Mucosa of rectum (tissue), 2 donors: ENCODE data around the gene RBM4B.

Experiments
- H3K27ac ChIP-seq, 2 donors: one replicate each; pipeline ENCODE4 v1.7.0; 2013; ENCODE audit warnings: inconsistent platforms in 2 of 2, low read depth in 2 of 2, low read length in 2 of 2
- H3K27me3 ChIP-seq, 2 donors: one replicate each; pipeline ENCODE4 v1.7.0; 2013; ENCODE audit warnings: low read length in 2 of 2; ENCODE audit not compliant: control insufficient read depth in 2 of 2, insufficient read depth in 2 of 2
- H3K36me3 ChIP-seq, 2 donors: one replicate each; pipeline ENCODE4 v1.7.0; 2013; ENCODE audit warnings: low read length in 2 of 2; ENCODE audit not compliant: control insufficient read depth in 2 of 2, insufficient read depth in 2 of 2
- H3K4me1 ChIP-seq, 2 donors: one replicate each; pipeline ENCODE4 v1.7.0; 2013; ENCODE audit warnings: low read length in 2 of 2, mild to moderate bottlenecking in 1 of 2; ENCODE audit not compliant: control insufficient read depth in 2 of 2, insufficient read depth in 2 of 2
- H3K4me3 ChIP-seq, 2 donors: one replicate each; pipeline ENCODE4 v1.7.0; 2013; ENCODE audit warnings: low read length in 2 of 2
- H3K9ac ChIP-seq, 2 donors: one replicate each; pipeline ENCODE4 v1.7.0; 2013; ENCODE audit warnings: low read length in 2 of 2, low read depth in 1 of 2, mild to moderate bottlenecking in 1 of 2
- H3K9me3 ChIP-seq, 2 donors: one replicate each; pipeline ENCODE4 v1.7.0; 2013; ENCODE audit warnings: low read length in 2 of 2; ENCODE audit not compliant: control insufficient read depth in 2 of 2
- donor health status: healthy.
- donor health status: Normal muscosa, but diverticular disease.

Gene RBM4B

DNA sequence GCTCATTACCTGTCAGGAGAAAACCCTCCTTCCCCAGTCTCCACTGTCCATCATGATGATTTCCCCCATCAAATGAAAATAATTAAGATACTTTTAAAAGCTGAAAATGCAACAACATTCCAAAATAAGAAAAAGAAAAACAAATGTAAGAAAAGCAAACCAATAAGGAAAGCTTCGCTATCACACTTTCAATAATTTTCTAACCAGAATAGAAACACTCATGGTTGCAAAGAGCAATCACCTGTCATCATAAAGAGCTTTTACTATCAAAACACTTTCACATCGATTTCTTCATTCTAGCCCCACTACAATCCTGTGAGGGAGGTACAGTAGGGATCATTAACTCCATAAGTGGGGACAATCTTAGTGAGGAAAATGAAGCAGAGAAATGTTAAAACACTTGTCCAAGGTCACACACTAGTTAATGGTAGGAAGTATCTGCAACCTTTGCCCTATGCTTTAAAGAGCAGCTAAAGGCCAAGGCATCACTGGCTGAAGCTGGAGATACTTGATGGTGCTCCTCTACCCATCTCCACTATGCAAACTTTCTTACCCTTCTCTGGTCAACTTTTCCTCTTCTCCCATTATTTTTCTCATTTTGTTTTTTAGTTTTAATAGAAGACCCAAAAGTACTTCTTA, 2.6 kb downstream of the RBM4B start:
- Histone ChIP-seq H3K9me3 (no peaks in the 10 kb centered on the region), H3K4me3 (peak overlapping the region in 1 of 2 donors; percentile 30), H3K27ac (no peak overlapping the region), H3K36me3 (no peaks in the 10 kb centered on the region), H3K27me3 (no peaks in the 10 kb centered on the region), H3K4me1 (peaks cover 19 to 27% of the 10 kb centered on the region in 2 donors), H3K9ac (no peak overlapping the region)

DNA sequence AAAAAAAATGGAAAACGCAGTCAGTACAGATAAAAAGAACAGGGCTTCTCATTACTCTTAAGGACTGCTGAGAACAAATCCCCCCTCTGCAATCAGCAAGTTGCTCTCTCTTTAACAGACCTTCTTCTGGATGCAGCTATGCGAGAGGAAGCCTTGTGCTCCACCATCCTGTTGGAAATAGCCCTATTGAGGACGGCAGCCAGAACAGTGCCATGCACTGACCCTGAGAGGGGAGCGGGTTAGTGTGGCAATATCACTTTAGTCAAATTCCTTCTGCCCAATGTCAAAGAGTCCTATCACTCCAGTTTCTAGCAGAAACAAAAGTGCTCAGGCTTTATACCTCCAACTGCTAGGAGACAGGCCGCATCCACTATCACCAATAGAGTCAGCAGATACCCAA, 6.9 kb downstream of the RBM4B start:
- no peaks in the 10 kb centered on the region for H3K9me3 ChIP-seq
- H3K27me3 ChIP-seq = no peaks in the 10 kb centered on the region
- H3K4me1 ChIP-seq = peaks cover 7 to 9% of the 10 kb centered on the region in 2 donors
- peaks cover 30 to 32% of the 10 kb centered on the region in 2 donors for H3K36me3 ChIP-seq
- no peak overlapping the region for H3K4me3 ChIP-seq
- no peak overlapping the region for H3K9ac ChIP-seq
- no peak overlapping the region for H3K27ac ChIP-seq

DNA sequence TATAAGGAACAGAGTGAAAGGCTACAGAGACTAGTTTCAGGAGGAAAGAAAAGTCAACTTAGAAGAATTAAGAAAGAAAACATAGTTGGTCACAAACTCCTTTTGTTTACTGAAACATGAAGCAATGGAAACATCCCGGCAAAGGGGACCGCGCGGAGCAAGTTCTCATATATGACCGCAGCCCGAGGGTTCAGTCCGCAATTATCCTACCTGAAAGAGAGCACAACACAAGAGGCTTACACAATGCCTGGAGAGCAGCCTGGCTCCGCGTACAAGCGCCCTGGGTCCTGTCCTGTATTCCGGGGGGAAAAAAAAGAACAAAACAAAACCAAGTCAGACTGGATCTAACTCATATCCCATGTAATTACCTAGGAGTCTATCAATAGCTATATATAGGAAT, 12.3 kb downstream of the RBM4B start:
- no peaks in the 10 kb centered on the region for H3K27me3 ChIP-seq
- H3K36me3 ChIP-seq = peaks cover 41 to 44% of the 10 kb centered on the region in 2 donors

DNA sequence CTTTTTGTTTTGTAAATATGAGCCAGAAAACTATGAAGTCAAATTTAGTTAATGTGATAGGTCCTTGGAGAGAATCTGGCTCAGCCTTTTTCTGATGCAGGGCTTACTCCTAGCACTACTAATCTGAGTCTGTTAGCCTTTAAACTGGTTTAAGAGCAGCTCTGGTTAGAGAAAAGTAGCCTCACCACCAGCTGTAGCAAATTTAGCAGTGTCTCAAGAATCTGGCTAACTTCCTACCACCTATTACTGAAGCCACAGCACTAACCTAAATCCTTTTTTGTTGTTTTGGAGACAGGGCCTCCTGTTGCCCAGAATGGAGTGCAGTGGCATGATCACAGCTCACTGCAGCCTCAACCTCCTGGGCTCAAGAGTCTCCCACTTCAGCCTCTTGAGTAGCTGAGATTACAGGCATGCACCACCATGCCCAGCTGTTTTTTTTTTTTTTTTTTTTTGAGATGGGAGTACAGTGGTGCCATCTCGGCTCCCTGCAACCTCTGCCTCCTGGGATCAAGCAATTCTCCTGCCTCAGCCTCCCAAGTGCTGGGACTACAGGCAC, 13.9 kb downstream of the RBM4B start:
- Histone ChIP-seq H3K27ac (no peak overlapping the region), H3K27me3 (no peaks in the 10 kb centered on the region), H3K36me3 (peaks cover 43 to 44% of the 10 kb centered on the region in 2 donors), H3K9me3 (no peaks in the 10 kb centered on the region), H3K4me3 (no peak overlapping the region), H3K9ac (no peak overlapping the region), H3K4me1 (no peaks in the 10 kb centered on the region)

More for the DNA sequence above, 12.3 kb downstream of the RBM4B start:
- Histone ChIP-seq H3K4me3 (no peak overlapping the region), H3K9me3 (no peaks in the 10 kb centered on the region), H3K27ac (no peak overlapping the region), H3K4me1 (no peaks in the 10 kb centered on the region), H3K9ac (no peak overlapping the region)

DNA sequence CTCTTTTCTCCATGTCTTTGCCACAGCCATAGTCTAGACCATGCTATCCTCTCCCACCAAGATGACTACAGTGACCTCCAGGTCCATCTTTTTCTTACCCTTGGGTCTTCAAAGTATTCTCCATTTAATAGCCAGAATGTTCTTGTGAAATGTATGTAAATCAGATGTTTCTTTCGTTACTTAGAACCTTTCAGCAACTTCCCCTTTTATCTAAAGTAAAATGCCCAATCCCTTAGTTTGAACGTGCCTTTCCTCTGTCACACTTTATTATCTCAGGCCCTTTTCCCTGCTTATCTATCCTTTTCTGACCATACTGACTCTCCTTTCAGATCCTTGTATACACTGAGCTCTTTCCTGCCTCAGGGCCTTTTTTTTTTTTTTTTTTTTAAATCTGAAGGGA, 17.9 kb downstream of the RBM4B start:
- Histone ChIP-seq H3K9ac (no peak overlapping the region), H3K4me1 (no peaks in the 10 kb centered on the region), H3K27me3 (no peaks in the 10 kb centered on the region), H3K9me3 (no peaks in the 10 kb centered on the region), H3K4me3 (no peak overlapping the region), H3K27ac (no peak overlapping the region), H3K36me3 (peaks cover 14 to 17% of the 10 kb centered on the region in 2 donors)

DNA sequence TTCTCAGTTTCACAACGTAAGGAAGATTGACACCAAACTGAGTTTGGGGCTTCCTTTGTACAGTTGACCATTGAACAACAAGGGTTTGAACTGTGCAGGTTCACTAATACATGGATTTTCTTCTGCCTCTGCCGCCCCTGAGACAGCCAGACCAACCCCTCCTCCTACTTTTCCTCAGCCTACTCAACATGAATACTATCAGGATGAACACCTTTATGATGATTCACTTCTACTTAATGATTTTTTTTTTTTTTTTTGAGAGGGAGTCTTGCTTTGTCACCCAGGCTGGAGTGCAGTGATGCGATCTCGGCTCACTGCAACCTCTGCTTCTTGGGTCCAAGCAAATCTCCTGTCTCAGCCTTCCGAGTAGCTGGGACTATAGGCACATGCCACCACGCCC, 24.6 kb downstream of the RBM4B start:
- Histone ChIP-seq H3K9ac (no peak overlapping the region), H3K27ac (no peak overlapping the region), H3K9me3 (no peaks in the 10 kb centered on the region), H3K4me3 (no peak overlapping the region), H3K27me3 (no peaks in the 10 kb centered on the region), H3K4me1 (no peaks in the 10 kb centered on the region), H3K36me3 (peaks cover 15 to 24% of the 10 kb centered on the region in 2 donors)

DNA sequence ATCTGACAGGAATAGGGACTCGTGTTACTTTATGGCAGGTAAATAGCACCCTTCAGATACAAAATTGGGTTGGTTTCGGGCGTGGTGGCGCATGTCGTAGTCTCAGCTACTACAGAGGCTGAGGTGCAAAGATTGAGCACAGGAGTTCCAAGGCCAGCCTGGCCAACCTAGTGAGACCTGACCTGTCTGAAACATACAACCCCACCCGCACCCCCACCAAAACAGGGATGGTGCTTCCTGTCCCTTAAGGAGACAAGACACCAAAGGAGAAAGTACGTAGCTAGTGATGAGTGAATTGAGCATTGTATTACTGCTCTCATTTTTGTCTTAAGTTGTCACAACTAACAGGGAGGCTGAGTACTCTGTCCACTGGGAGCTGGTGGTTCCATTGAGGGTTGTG, 25.0 kb downstream of the RBM4B start:
- H3K9ac ChIP-seq = no peak overlapping the region
- H3K4me1 ChIP-seq = no peaks in the 10 kb centered on the region
- H3K27ac ChIP-seq = no peak overlapping the region
- no peaks in the 10 kb centered on the region for H3K27me3 ChIP-seq
- no peak overlapping the region for H3K4me3 ChIP-seq
- peaks cover 15 to 25% of the 10 kb centered on the region in 2 donors for H3K36me3 ChIP-seq
- H3K9me3 ChIP-seq = no peaks in the 10 kb centered on the region

DNA sequence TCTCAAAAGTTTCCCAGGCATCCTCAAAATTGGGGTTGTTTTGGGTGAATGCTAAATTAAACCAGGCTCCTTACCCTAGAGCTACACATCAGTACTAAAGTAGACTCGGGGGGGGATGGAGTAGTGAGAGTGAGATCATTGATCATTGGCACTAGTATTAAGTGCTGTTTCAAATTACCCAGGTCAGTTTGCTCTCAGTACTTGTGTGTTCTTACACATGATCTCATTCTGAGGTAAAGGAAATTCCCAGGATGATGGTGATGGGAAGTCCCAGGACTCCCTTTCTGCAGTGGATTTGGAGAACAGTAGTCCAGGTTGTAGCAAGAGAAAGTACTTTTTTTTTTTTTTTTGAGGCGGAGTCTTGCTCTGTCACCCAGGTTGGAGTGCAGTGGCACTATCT, 26.7 kb downstream of the RBM4B start:
- no peaks in the 10 kb centered on the region for H3K27me3 ChIP-seq
- H3K36me3 ChIP-seq = peaks cover 31 to 39% of the 10 kb centered on the region in 2 donors
- no peaks in the 10 kb centered on the region for H3K4me1 ChIP-seq
- no peak overlapping the region for H3K27ac ChIP-seq
- no peaks in the 10 kb centered on the region for H3K9me3 ChIP-seq
- H3K4me3 ChIP-seq = no peak overlapping the region
- no peak overlapping the region for H3K9ac ChIP-seq

DNA sequence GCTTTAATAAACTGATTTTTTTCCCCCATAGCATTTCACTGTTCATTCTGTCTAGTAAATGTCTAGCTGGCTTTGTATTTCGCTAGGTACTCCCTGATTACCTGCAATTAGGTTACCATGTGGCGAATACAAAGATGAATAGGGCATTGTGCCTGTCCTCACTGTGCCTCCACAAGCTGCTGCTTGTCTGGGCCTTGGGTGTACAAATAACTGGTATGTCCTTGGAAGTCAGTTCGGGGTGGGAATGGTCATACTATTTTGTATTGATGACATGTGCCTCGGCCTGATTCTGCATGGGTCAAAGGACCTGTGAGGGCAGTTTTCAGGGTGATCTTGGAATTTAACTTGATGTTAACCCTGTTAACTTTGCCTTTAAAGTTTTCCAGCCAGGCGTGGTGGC, 27.8 kb downstream of the RBM4B start:
- Histone ChIP-seq H3K4me3 (no peak overlapping the region), H3K27me3 (no peaks in the 10 kb centered on the region), H3K9ac (no peak overlapping the region), H3K27ac (no peak overlapping the region), H3K4me1 (peaks cover 0 to under 1% of the 10 kb centered on the region in 2 donors), H3K36me3 (peaks cover 42 to 50% of the 10 kb centered on the region in 2 donors), H3K9me3 (no peaks in the 10 kb centered on the region)

DNA sequence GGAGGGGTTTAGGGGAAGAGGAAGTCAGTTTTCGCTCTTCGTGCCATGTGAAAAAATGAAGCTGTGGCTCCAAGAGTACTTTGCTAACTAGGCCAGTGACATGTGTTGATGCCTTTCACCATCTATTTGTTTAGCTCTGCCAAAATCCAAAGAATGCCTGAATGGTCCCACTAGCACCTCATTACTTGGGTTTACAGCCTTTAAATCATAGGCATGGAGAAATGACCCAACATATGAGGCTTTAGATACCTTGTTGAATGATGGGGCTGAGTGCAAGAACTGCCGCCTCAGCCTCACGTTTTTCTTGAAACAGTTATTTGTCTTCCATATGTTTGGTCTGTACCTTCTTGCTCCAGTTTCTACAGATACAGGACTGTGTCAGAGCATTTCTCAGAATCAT, 30.9 kb downstream of the RBM4B start:
- Histone ChIP-seq H3K4me3 (no peak overlapping the region), H3K36me3 (peaks cover 60 to 67% of the 10 kb centered on the region in 2 donors), H3K27ac (no peak overlapping the region), H3K27me3 (no peaks in the 10 kb centered on the region), H3K9ac (no peak overlapping the region), H3K4me1 (peaks cover 16 to 17% of the 10 kb centered on the region in 2 donors), H3K9me3 (no peaks in the 10 kb centered on the region)
